NCI-H69 (cell line): ENCODE results near the gene FARP1.
A peak's percentile ranks its signal among the peaks of the same experiment; 100 is the strongest.

ENCODE experiments used
- DNase-seq: peaks from one replicate; lab custom pipeline; 2025; lab: John Stamatoyannopoulos, UW

The FARP1 gene

GRCh38 chr13:98484289-98485219 is 341.7 kb downstream of the FARP1 start:
- peak; percentile 94 for DNase-seq

DNA sequence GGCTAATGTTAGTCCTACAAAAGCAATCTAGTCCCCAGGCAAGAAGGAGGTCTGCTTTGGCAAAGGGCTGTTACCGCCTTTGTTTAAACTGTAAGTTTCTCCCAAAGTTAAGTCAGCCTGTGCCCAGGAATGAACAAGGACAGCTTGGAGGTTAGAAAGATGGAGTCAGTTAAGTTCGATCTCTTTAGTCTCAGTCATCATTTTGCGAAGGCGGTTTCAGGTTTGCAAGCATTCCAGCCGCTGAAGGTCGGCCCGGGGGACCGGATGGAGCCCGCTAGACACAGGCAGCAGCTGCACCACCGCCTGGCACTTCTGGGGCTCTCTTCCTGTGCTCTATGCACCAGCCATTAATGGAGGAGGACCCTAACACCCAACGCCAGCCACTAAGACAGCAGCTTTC is 342.7 kb downstream of the FARP1 start:
- no peak for DNase-seq

- no peak for DNase-seq
Observed at GRCh38 chr13:98486412-98486811, 343.5 kb downstream of the FARP1 start.

DNA sequence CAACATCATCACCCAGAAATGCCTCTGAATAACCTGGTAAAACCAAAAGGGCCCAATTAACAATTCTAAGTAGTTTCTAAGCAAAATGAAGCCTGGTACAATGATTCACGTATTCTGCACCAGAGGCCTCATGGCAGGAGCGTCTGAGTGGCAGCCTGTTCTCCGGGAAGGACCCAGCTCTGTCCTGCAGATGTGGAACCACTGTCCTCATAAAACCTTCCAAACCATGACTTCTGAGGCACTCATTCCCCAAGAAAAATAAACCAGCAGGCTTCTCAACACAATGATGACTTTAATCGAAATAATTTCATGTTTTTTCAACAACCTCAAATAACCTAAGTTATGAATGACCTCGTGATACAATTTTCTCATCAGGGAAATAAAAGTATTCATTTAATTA is 344.1 kb downstream of the FARP1 start:
- DNase-seq, result no peak

DNA sequence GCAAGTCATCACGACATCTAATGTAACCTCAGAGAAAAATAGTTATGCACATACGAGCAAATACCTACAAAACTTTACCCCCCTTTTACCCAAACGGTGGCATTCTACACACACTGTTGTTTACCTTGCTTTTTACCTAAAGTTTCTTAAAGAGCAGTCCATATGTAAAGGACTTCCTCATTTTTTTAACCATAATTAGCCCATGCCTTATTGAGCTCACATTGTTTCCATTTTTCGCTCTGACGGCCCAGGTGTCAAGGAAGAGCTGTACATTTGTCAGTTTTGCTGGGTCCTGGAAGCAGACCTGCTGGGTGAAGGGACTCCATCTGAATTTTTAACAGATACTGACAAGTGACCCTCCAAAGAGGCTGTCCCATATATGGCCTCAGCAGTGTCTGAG is 344.6 kb downstream of the FARP1 start:
- no peak for DNase-seq

- DNase-seq, result no peak
Observed at GRCh38 chr13:98488736-98489135, 345.8 kb downstream of the FARP1 start.

DNA sequence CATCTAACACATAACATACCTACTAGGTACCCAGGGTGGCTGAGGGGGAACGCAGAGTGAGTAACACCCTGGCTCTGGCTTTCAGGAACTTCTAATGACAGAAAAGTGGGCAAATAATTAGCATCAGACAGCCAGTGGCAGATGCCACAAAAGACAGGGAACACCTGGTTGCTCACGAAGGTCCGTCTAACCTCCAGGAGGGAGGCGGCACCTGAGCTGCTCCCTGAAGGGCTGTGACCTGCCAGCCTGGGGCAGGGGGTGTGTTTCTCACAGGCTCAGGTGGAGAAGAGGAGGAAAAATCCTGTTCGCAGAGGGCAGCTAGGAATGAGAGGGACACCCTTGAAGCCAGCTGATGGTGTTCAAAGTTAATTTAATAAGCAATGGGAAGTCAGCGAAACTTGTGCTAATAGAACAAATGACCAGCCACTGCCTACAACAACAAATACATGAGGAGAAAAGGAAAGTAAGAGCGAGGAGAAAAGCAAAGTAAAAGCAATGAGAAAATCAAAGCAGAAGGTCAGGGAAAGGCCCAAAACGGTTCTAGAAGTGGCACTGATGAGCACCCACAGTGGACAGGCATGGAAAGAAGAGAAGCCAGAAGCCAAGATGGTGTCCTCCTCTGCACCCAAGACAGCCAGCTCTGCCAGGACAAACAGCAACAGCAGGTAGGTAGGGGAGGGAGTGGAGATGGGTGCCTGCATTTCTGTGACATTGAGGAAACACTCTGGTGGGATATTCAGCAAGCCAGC is 346.7 kb downstream of the FARP1 start:
- peak; percentile 64 for DNase-seq

DNA sequence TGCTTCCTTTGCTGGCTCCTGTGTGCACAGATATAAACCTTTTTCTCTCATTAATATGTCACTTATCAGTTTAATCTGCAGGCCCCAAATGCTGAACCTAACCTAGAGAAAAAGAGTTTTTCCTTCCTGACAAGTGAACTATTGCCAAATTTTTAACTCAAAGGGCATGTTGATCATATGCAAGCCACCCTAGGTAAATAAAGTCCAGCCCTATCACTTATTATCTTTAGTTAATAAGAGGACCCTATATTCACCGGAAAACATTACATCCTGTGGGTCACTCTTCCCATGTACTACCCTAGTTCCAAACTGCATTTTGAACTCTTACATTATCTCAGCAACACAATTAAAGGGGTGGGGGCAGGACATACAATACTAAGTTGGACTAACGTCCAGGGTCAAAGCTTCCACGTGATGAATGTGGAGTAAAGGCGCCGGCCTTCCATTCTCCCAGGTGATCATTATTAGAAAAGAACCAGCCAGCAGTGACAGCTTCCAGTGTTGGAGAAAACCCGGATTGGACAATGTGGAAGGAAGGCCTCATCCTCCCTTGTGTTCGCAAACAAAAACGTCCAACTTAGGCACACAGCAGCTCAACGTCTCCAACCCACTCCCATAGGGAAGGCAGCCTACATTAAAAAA is 347.4 kb downstream of the FARP1 start:
- peak; percentile 42 for DNase-seq

DNA sequence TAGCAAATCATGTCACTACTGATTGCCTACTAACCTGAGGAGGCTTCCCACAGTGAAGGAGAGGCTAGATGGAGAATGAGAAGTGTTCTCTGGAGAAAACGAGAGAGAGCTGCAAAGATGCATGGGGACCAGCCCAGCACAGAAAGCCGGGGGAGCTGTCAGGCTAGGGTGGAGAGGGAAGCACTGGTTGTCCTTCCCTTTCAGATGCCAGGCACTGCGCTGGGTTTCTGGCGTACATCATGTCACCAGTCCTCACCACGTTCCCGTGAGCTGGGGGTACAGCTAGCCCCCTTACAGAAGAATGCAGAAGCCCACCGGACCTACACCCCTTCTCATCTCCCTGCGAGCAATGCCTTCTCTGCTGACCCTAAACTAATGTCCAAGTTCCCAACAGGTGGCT is 348.0 kb downstream of the FARP1 start:
- no peak for DNase-seq

DNA sequence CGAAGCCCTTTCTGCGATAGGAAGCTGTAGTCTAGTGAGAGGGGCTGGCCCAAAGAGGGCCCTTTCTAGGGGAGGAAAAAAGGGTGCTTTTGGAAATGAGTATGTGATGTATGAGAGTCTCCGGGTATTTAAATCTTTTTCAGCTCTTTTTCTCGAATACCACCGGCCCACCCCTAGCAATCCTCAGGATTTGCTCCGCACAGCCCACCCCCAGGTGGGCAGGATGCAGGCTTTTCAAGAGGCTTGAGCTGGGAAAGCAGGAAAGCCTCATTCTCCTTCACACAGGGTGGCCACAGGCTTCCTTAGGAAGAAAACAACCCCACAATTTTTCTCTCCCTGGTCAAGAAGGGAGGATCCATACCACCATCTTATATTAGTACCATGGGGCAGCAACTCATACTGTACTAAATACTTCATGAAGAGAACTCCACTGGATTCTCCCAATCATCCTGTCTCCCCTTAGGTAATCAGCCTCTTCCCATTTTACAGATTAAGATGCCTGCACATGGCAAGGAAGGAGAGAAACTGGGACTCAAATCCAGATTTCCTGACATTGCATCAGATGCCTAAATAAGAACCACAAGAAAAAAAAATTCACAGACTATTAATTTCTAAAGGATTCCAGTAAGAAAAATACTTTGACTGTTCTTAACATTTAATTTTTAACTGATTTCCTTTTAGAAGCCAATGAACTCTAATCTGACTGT is 349.6 kb downstream of the FARP1 start:
- no peak for DNase-seq

DNA sequence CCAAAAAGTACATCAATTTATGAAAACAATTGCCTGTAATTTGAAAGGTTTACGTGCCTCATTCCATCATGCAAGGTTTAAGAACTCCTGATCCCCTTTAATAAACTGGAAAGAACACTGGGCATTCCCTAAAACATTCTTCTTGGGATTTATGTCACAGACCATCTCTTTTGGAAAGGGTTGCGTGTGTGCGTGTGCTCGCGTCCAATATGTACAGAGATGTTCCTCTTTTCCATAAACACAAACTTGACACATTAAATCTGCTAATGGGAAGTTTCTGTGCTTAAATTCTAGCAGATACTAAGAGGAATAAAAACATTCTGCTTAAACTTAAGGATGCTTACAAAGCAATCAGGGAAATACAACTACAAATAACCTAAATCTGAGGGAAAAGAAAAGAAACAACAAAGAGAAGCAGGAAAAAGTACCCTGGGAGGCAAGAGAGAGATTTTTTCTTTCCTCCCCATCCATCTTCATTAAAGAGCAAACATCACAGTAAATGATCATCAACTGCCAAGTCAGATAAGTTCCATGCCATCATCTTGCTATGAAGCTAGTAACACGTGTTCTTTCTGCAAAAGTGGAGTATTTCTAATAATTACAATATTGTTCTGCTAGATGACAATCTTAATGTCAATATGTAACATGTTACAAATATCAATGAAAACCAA is 350.3 kb downstream of the FARP1 start:
- DNase-seq, result no peak

DNA sequence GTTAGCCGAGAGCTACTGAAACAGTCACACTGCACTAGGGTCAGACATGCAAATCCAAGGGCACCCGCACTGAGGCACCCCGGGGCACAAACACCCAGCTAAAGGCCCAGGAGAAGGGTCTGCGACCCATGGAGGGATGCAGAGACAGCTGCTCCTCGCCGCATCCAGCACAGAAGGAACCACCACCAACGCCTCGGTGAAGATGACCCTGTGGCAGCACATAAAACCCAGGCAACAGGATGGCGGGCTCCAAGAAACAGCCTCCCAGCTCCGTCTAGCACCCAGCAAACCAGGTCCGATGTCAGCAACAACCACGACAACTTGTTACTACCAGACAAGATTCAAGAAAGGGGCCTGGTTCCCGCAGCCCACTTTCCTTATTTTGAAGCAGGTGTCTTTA is 351.9 kb downstream of the FARP1 start:
- no peak for DNase-seq

GRCh38 chr13:98495627-98496478 is 353.0 kb downstream of the FARP1 start:
- peak; percentile 24 for DNase-seq

GRCh38 chr13:98496479-98496791 is 353.5 kb downstream of the FARP1 start:
- no peak for DNase-seq

DNA sequence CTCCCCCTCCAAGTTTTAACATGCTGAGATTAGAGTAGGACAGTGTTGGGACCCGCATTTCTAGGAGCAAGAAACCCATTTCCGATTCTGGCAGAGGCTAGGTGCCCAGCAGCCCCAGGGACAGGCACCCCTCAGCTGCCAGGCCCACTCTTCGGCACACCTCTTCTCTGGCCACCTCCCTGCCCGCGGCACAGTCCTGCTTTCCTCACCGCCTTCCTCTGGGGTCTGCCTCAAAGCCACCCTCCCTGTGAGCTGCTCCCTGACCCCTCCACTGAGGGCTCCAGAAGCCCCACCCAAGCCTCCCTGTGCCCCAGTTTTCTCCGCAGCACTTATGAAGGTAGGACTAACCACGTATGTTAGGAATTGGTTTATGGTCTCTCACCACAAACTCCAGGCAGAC is 354.1 kb downstream of the FARP1 start:
- no peak for DNase-seq

DNA sequence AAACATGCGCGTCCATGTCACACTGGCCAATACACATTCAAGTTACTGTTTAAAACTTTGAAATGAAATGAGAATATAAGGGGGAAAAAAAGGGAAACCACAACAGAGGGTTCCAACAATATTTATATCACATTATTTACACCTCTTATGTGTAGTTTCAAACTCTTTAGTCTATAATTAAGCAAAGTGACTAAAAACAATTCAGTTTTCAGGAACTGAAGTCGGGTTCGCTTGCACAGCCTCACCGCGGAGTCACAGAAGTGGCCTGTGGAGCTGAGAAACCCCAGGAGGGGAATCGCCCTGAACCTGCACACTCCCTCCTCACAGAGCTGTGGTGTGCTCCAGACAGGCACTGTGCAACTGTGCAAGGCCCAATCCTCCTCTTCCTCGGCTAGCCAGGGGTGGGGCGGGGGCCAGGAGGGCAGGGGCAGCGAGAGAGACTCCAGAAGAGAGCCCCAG is 358.1 kb downstream of the FARP1 start:
- no peak for DNase-seq

DNA sequence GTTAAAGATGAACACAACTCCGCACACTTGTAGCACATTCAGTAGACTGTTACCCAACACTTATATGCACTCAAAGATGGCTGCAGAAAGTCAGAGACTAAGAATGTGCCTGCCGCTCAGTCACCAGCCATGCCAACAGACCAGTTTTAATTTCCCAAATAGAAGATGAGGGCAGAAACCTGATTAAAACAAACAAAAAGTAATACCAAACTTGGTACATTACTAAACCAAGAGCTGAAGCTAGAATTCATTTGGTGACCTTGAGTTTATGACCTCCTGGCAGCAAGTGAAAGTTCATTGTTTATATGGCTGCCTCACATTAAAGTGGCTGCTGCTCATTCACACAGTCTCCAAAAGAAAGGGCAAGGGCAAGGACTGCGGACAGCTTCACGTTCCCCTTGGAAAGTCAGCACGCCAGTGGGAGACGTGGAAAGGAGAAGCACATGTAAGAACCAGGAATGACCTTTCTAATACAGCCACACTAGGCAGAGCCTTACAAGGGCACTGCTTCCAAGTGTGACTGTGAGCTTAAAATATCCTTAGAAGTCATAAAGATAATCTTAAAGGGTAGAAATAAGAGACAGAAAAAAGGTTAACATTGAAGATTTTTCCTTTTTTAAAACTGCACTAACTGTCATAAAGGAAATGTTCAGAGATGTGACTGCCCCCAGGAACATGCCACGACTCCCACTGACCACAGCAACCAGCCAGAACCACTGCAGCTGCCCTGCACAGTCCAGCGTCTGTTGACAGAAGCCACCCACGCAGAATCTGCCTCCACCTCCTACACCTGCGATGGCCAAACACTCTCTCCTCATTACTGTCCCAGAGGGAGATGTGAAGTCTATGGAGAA is 360.5 kb downstream of the FARP1 start:
- no peak for DNase-seq

GRCh38 chr13:98504029-98504351 is 361.1 kb downstream of the FARP1 start:
- no peak for DNase-seq

DNA sequence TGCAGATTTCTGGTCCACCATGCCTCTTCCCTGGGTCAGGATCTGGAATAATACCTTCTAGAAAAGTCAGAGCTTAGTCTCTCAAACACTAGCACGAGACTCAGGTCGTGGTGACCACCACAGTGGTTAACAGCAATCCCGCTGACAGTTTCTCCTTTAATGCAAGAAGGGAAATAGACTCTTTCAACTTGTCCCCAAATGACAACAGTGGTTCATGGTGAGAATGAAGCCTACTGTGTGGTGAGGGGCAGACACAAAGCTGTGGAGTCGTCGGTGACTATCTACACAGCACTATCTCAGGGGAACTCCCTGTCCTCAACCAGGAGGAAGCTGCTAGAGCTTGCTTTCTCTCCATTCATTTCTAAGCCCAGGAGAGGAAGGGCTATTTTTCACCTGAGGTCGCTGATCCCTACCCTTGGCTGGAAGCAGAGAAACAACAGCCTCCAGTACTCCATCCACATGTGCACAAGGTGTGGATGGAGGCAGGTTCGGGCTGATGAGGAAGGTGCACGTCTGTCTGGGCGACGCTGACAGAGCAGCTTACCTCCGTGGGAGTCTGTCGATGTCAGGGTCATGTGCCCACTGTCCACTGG is 361.6 kb downstream of the FARP1 start:
- no peak for DNase-seq
